Measurements from ENCODE around the gene TACSTD2.
A peak's percentile ranks its signal among the peaks of the same experiment; 100 is the strongest.
"Not testable (repeated sequence)": the region's sequence is repeated elsewhere in the genome, so short reads cannot be mapped to it uniquely, and the experiment has no call there.

The TACSTD2 gene

GRCh38 chr1:58586271-58586670, 9.2 kb upstream of the TACSTD2 start:
- no peak for DNase-seq

- DNase-seq = no peak
These were observed 8.6 kb upstream of the TACSTD2 start for GRCh38 chr1:58585581-58586151.

GRCh38 chr1:58585166-58585565, 8.1 kb upstream of the TACSTD2 start:
- no peak for DNase-seq

GRCh38 chr1:58584082-58584895, 7.2 kb upstream of the TACSTD2 start:
- no peak for DNase-seq

GRCh38 chr1:58583496-58583895, 6.4 kb upstream of the TACSTD2 start:
- no peak for DNase-seq

GRCh38 chr1:58582143-58582542, 5.1 kb upstream of the TACSTD2 start:
- not testable (repeated sequence) for DNase-seq

GRCh38 chr1:58581641-58582040, 4.6 kb upstream of the TACSTD2 start:
- no peak for DNase-seq

- no peak for DNase-seq
These were observed 3.1 kb upstream of the TACSTD2 start for GRCh38 chr1:58580186-58580585.

- no peak for DNase-seq
These were observed 590 bp upstream of the TACSTD2 start for GRCh38 chr1:58577654-58578030.

GRCh38 chr1:58576325-58576726, 726 bp downstream of the TACSTD2 start:
- no peak for DNase-seq

GRCh38 chr1:58575551-58576324, 1.3 kb downstream of the TACSTD2 start:
- no peak for DNase-seq

- no peak for DNase-seq
These were observed 2.2 kb downstream of the TACSTD2 start for GRCh38 chr1:58574816-58575215.

- no peak for DNase-seq
These were observed 3.1 kb downstream of the TACSTD2 start for GRCh38 chr1:58573705-58574591.

GRCh38 chr1:58573138-58573537, 3.9 kb downstream of the TACSTD2 start:
- no peak for DNase-seq

- peak; percentile 66 for DNase-seq
These were observed 4.4 kb downstream of the TACSTD2 start for GRCh38 chr1:58572690-58573089.

- peak; percentile 20 for DNase-seq
These were observed 5.4 kb downstream of the TACSTD2 start for GRCh38 chr1:58571616-58572015.

GRCh38 chr1:58570817-58571216, 6.2 kb downstream of the TACSTD2 start:
- DNase-seq = no peak

GRCh38 chr1:58570094-58570493, 7.0 kb downstream of the TACSTD2 start:
- no peak for DNase-seq

GRCh38 chr1:58568911-58569310, 8.1 kb downstream of the TACSTD2 start:
- DNase-seq = no peak

GRCh38 chr1:58568271-58568860, 8.7 kb downstream of the TACSTD2 start:
- no peak for DNase-seq

- no peak for DNase-seq
These were observed 10.7 kb downstream of the TACSTD2 start for GRCh38 chr1:58566339-58566738.

- DNase-seq = not testable (repeated sequence)
These were observed 13.3 kb downstream of the TACSTD2 start for GRCh38 chr1:58563715-58564114.

Data from NCI-H2171 treated with DMSO at 0.1 percent for 48 hours (cell line).